H1 (cell line): ENCODE data around the gene SLC35F5. TPM values are rescaled to one million over a fixed set of nuclear protein-coding genes. Genes with fewer than 3 reads are reported as not detected.
"Not testable (repeated sequence)": the region's sequence is repeated elsewhere in the genome, so short reads cannot be mapped to it uniquely, and the experiment has no call there.

Experiments used
- CTCF ChIA-PET: fragments of 300-600 bp; sonication (Branson Sonifier 250); formaldehyde crosslinking; loops from one replicate; lab custom pipeline; 2021; ENCODE audit not compliant: partially characterized antibody; lab: Charles Lee
- POLR2A ChIA-PET: fragments of 300-600 bp; sonication (Branson Sonifier 250); formaldehyde crosslinking; loops from one replicate; lab custom pipeline; 2021; ENCODE audit warnings: inconsistent platforms; ENCODE audit not compliant: partially characterized antibody; lab: Charles Lee
- DNase-seq, 2 experiments: peaks; one replicate each; pipeline versions ENCODE4 v3.0.0 to v3.0.0-alpha.2; 2010 to 2022; ENCODE audit warnings: low spot score in 2 of 2, low read depth in 1 of 2, mixed read lengths in 1 of 2
- FAIRE-seq: peaks from 2 replicates; lab custom pipeline; 2011; peaks lifted over from hg19 to GRCh38; lab: Jason Lieb, UNC
- H2AFZ ChIP-seq: 2 replicates; pipeline ENCODE4 v1.8.1; 2012; ENCODE audit warnings: low read length, inconsistent platforms
- H2AK5ac ChIP-seq: 2 replicates; pipeline ENCODE4 v1.6.1; 2013; ENCODE audit warnings: low read depth, low read length
- H2BK120ac ChIP-seq: replicated peaks from 2 replicates; pipeline ENCODE3; 2013; ENCODE audit warnings: low read depth, low read length, inconsistent platforms
- H2BK12ac ChIP-seq: 2 replicates; pipeline ENCODE4 v1.6.1; 2013; ENCODE audit warnings: low read depth, low read length
- H2BK15ac ChIP-seq: 2 replicates; pipeline ENCODE4 v1.6.1; 2013; ENCODE audit warnings: low read length
- H2BK20ac ChIP-seq: 2 replicates; pipeline ENCODE4 v1.6.1; 2013; ENCODE audit warnings: low read length
- H2BK5ac ChIP-seq: 2 replicates; pipeline ENCODE4 v1.6.1; 2013; ENCODE audit warnings: low read depth, low read length
- H3K14ac ChIP-seq: 2 replicates; pipeline ENCODE4 v1.6.1; 2013; ENCODE audit warnings: inconsistent platforms; ENCODE audit not compliant: insufficient read length
- H3K18ac ChIP-seq: 2 replicates; pipeline ENCODE4 v1.6.1; 2013; ENCODE audit warnings: low read length; ENCODE audit errors: extremely low read depth
- H3K23ac ChIP-seq: 2 replicates; pipeline ENCODE4 v1.6.1; 2013; ENCODE audit warnings: inconsistent platforms; ENCODE audit not compliant: insufficient read length
- H3K23me2 ChIP-seq: 2 replicates; pipeline ENCODE4 v1.6.1; 2013; ENCODE audit warnings: low read depth, low read length
- H3K27ac ChIP-seq: 2 replicates; pipeline ENCODE4 v1.6.1; 2011; ENCODE audit warnings: low read depth, low read length, inconsistent platforms
- H3K27me3 ChIP-seq, 4 experiments: replicated peaks in 1 of 4; 1 replicate in 1 of 4; 2 replicates in 3 of 4; pipeline versions ENCODE4 v1.6.1 to v1.8.1; 2011 to 2013; ENCODE audit warnings: low read length in 3 of 4, mild to moderate bottlenecking in 3 of 4, inconsistent platforms in 2 of 4, mixed read lengths in 2 of 4, moderate library complexity in 1 of 4; ENCODE audit not compliant: control insufficient read depth in 3 of 4, insufficient read depth in 3 of 4; ENCODE audit errors: extremely low read depth in 1 of 4
- H3K36me3 ChIP-seq, 4 experiments: 2 replicates each; pipeline versions ENCODE4 v1.6.1 to v1.8.1; 2011 to 2013; ENCODE audit warnings: mild to moderate bottlenecking in 4 of 4, low read length in 3 of 4, moderate library complexity in 2 of 4, control low read depth in 1 of 4, inconsistent platforms in 1 of 4; ENCODE audit not compliant: insufficient read depth in 4 of 4, control insufficient read depth in 2 of 4
- H3K4ac ChIP-seq: replicated peaks from 2 replicates; pipeline ENCODE3; 2013; ENCODE audit warnings: low read length, low read depth, mixed read lengths, inconsistent platforms; ENCODE audit not compliant: insufficient read length
- H3K4me1 ChIP-seq, 4 experiments: replicated peaks in 1 of 4; 1 replicate in 1 of 4; 2 replicates in 3 of 4; pipeline versions ENCODE4 v1.6.1 to v1.8.1; 2011 to 2013; ENCODE audit warnings: low read length in 3 of 4, inconsistent platforms in 2 of 4, mixed read lengths in 1 of 4; ENCODE audit not compliant: insufficient read depth in 4 of 4, control insufficient read depth in 3 of 4
- H3K4me2 ChIP-seq, 2 experiments: 2 replicates each; pipeline versions ENCODE4 v1.6.1 to v1.8.1; 2011 to 2013; ENCODE audit warnings: low read depth in 2 of 2, low read length in 2 of 2, control low read depth in 1 of 2, inconsistent platforms in 1 of 2, mild to moderate bottlenecking in 1 of 2; ENCODE audit not compliant: insufficient read depth in 1 of 2
- H3K4me3 ChIP-seq, 4 experiments: fragments of 200-600, 300-600 bp in 1 of 4; sonication (generic), shearing (Covaris generic), sonication (Bioruptor Twin) in 1 of 4; 2 replicates each; pipeline versions ENCODE4 v1.5.1 to v1.8.1; 2011 to 2016; ENCODE audit warnings: low read length in 4 of 4, low read depth in 3 of 4, control low read depth in 2 of 4, inconsistent platforms in 2 of 4, mild to moderate bottlenecking in 2 of 4, mixed read lengths in 1 of 4, moderate library complexity in 1 of 4; ENCODE audit not compliant: insufficient read depth in 2 of 4; ENCODE audit errors: extremely low read depth in 1 of 4
- H3K56ac ChIP-seq: replicated peaks from 2 replicates; pipeline ENCODE3; 2013; ENCODE audit warnings: low read depth, mild to moderate bottlenecking, mixed read lengths, low read length, inconsistent platforms; ENCODE audit not compliant: insufficient read length
- H3K79me1 ChIP-seq: 2 replicates; pipeline ENCODE4 v1.6.1; 2013; ENCODE audit warnings: low read depth, low read length, control low read depth
- H3K79me2 ChIP-seq, 2 experiments: 2 replicates each; pipeline versions ENCODE4 v1.6.1 to v1.8.1; 2012 to 2013; ENCODE audit warnings: low read length in 2 of 2, mild to moderate bottlenecking in 2 of 2, inconsistent platforms in 1 of 2; ENCODE audit not compliant: insufficient read depth in 2 of 2, control insufficient read depth in 1 of 2
- H3K9ac ChIP-seq, 4 experiments: replicated peaks in 1 of 4; 1 replicate in 1 of 4; 2 replicates in 3 of 4; pipeline versions ENCODE4 v1.6.1 to v1.8.1; 2011 to 2013; ENCODE audit warnings: low read depth in 3 of 4, low read length in 3 of 4, control low read depth in 2 of 4, mild to moderate bottlenecking in 2 of 4, moderate library complexity in 2 of 4, inconsistent platforms in 1 of 4; ENCODE audit errors: extremely low read depth in 1 of 4
- H3K9me3 ChIP-seq, 2 experiments: 2 replicates each; pipeline versions ENCODE4 v1.6.1 to v1.8.1; 2012 to 2013; ENCODE audit warnings: mild to moderate bottlenecking in 2 of 2, moderate library complexity in 2 of 2, control low read depth in 1 of 2, inconsistent platforms in 1 of 2, low read depth in 1 of 2, low read length in 1 of 2, mixed read lengths in 1 of 2; ENCODE audit not compliant: insufficient read depth in 2 of 2
- H4K20me1 ChIP-seq, 2 experiments: replicated peaks in 1 of 2; 2 replicates each; pipeline versions ENCODE3 to v1.8.1; 2011 to 2013; ENCODE audit warnings: inconsistent platforms in 2 of 2, low read length in 2 of 2, mild to moderate bottlenecking in 1 of 2; ENCODE audit not compliant: insufficient read depth in 2 of 2, control insufficient read depth in 1 of 2
- H4K5ac ChIP-seq: 2 replicates; pipeline ENCODE4 v1.6.1; 2013; ENCODE audit warnings: low read length, low read depth, mixed read lengths, inconsistent platforms; ENCODE audit not compliant: insufficient read length
- H4K8ac ChIP-seq: 2 replicates; pipeline ENCODE4 v1.8.0; 2013; ENCODE audit warnings: mild to moderate bottlenecking, moderate library complexity, low read length, inconsistent platforms; ENCODE audit not compliant: insufficient read depth; ENCODE audit errors: extremely low read depth
- H4K91ac ChIP-seq: replicated peaks from 2 replicates; pipeline ENCODE3; 2013; ENCODE audit warnings: low read length, mixed read lengths, inconsistent platforms; ENCODE audit not compliant: insufficient read length
- WGBS, 2 experiments: shearing (Covaris generic) in 1 of 2; methylation state at CpG; one replicate each; pipeline versions ENCODE4 v1.1.6 to v1.1.7; 2013 to 2015; ENCODE audit warnings: low lambda C conversion rate in 2 of 2, mixed read lengths in 2 of 2, inconsistent platforms in 1 of 2, low coverage in 1 of 2, missing lambda C conversion rate in 1 of 2; ENCODE audit not compliant: insufficient replicate concordance in 2 of 2, insufficient coverage in 1 of 2, insufficient read length in 1 of 2; ENCODE audit errors: extremely low coverage in 1 of 2, missing lambda C conversion rate in 1 of 2; 5-methylcytosine and 5-hydroxymethylcytosine counted together
- polyA plus RNA-seq, 7 experiments: library from polyadenylated mRNA; depleted of rRNA in 3 of 7; stranded (reverse) in 5 of 7; unstranded in 2 of 7; fragments of >200 nt in 5 of 7; fragments of 200-250 nt in 2 of 7; gene quantifications; 1 replicate in 5 of 7; 2 replicates in 1 of 7; 4 replicates in 1 of 7; pipeline versions ENCODE4 v1.2.1 to v1.2.3, GENCODE V29; 2011 to 2013; ENCODE audit warnings: missing spikeins in 2 of 7, mixed read lengths in 2 of 7
- total RNA-seq: library from RNA; stranded (reverse); fragmentation: NEBNext Ultra II Directional; extraction: Animal tissue kit (Norgen Biotek cat#: 25700); gene quantifications from 2 replicates; pipeline ENCODE4 v1.2.1, GENCODE V29; 2021

The SLC35F5 gene
- total and polyA plus RNA-seq, 2 of the 8 experiments (the other 6 are each of a cell fraction or from before 2014, with no cell fraction given) = 11.8 to 22.2 TPM

DNA sequence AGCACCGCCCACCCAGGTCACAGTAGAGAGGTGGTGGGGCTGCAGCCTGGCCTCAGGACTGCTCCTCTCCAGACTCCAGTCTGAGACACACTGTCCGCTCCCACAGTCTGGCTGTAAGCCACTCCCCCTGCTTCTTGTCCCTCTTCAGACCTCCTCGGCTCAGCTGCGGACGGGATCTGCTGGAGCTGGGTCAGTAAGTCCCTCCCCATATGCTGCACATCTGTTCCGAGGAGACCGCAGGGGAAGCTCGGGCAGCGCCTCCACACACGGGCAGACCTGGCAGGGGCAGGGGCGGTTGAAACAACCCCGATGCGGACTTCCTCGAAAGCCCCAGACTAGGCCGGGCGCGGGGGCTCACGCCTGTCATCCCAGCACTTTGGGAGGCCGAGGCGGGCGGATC is 87.4 kb downstream of the SLC35F5 start:
- not testable (repeated sequence) for H3K27me3 ChIP-seq
- 96% methylated on average over 21 of the region's 21 CpGs; no CpG with 5 or more reads in 1 of the 2 experiments for WGBS, 2 experiments

More for the DNA sequence above, 87.4 kb downstream of the SLC35F5 start:
- H2BK20ac ChIP-seq, CTCF ChIA-PET, H3K4me3 ChIP-seq, H2AK5ac ChIP-seq, H3K23ac ChIP-seq, H3K36me3 ChIP-seq, H2BK12ac ChIP-seq, H3K4ac ChIP-seq, H3K23me2 ChIP-seq, H2BK5ac ChIP-seq, H3K9ac ChIP-seq, H3K27ac ChIP-seq, H3K4me2 ChIP-seq, H4K8ac ChIP-seq, H2AFZ ChIP-seq, POLR2A ChIA-PET, H3K56ac ChIP-seq, H2BK15ac ChIP-seq, H4K20me1 ChIP-seq, H3K18ac ChIP-seq, H2BK120ac ChIP-seq, H4K91ac ChIP-seq, H3K79me1 ChIP-seq, FAIRE-seq, H4K5ac ChIP-seq, DNase-seq, H3K14ac ChIP-seq, H3K79me2 ChIP-seq, H3K9me3 ChIP-seq, H3K4me1 ChIP-seq: not testable (repeated sequence)
